NCI-H226 (cell line): Measurements from ENCODE around the gene LIPT2.

Experiments used
- DNase-seq: peaks from one replicate; pipeline ENCODE4 v3.0.0-alpha.2; 2015

Gene LIPT2

GRCh38 chr11:74463216-74463615 is 30.3 kb downstream of the LIPT2 start:
- DNase-seq = no peak

- no peak for DNase-seq
These were observed 30.9 kb downstream of the LIPT2 start for GRCh38 chr11:74462631-74463030.

- no peak for DNase-seq
These were observed 31.5 kb downstream of the LIPT2 start for GRCh38 chr11:74462009-74462408.

GRCh38 chr11:74460481-74461154 is 32.9 kb downstream of the LIPT2 start:
- peak; percentile 14 for DNase-seq

- DNase-seq = no peak
These were observed 33.5 kb downstream of the LIPT2 start for GRCh38 chr11:74460065-74460464.

GRCh38 chr11:74459584-74459983 is 33.9 kb downstream of the LIPT2 start:
- no peak for DNase-seq

GRCh38 chr11:74457356-74457755 is 36.2 kb downstream of the LIPT2 start:
- no peak for DNase-seq

- peak; percentile 26 for DNase-seq
These were observed 40.0 kb downstream of the LIPT2 start for GRCh38 chr11:74453373-74453975.

- no peak for DNase-seq
These were observed 41.2 kb downstream of the LIPT2 start for GRCh38 chr11:74452366-74452765.

- DNase-seq = peak; percentile 48
These were observed 43.2 kb downstream of the LIPT2 start for GRCh38 chr11:74450318-74450717.

- peak; percentile 66 for DNase-seq
These were observed 44.1 kb downstream of the LIPT2 start for GRCh38 chr11:74449369-74449931.

GRCh38 chr11:74447720-74448119 is 45.8 kb downstream of the LIPT2 start:
- no peak for DNase-seq

- no peak for DNase-seq
These were observed 47.0 kb downstream of the LIPT2 start for GRCh38 chr11:74446532-74446938.

- DNase-seq = no peak
These were observed 49.2 kb downstream of the LIPT2 start for GRCh38 chr11:74444173-74444826.

GRCh38 chr11:74443071-74443864 is 50.3 kb downstream of the LIPT2 start:
- no peak for DNase-seq

GRCh38 chr11:74442636-74443035 is 50.9 kb downstream of the LIPT2 start:
- no peak for DNase-seq
